Measurements from ENCODE around the gene SUCO. TPM values are rescaled to one million over a fixed set of nuclear protein-coding genes. Genes with fewer than 3 reads are reported as not detected.

The SUCO gene
- total and polyA plus RNA-seq, 2 experiments from 2014 or later: 39.1 to 113 TPM

GRCh38 chr1:172599912-172600311 is 67.0 kb downstream of the SUCO start:
- H3K4me3 ChIP-seq: no peak overlapping the region
- H3K9me2 ChIP-seq (replicated peaks; ENCODE audit: insufficient read depth): no peaks in the 10 kb centered on the region
- peaks cover 4% of the 10 kb centered on the region for H3K36me3 ChIP-seq (replicated peaks; ENCODE audit: insufficient read depth, low read depth)

GRCh38 chr1:172600615-172601014 is 67.7 kb downstream of the SUCO start:
- no peaks in the 10 kb centered on the region for H3K27me3 ChIP-seq
- peaks cover 4% of the 10 kb centered on the region for H3K36me3 ChIP-seq (replicated peaks; ENCODE audit: insufficient read depth, low read depth)
- no peaks in the 10 kb centered on the region for H3K9me3 ChIP-seq (ENCODE audit: low read depth)
- H2AFZ ChIP-seq: no peak overlapping the region
- H3K4me3 ChIP-seq: no peak overlapping the region
- H3K27ac ChIP-seq: no peak overlapping the region
- no peaks in the 10 kb centered on the region for H3K9me2 ChIP-seq (replicated peaks; ENCODE audit: insufficient read depth)
- no peak overlapping the region for H3K4me2 ChIP-seq
- H4K20me1 ChIP-seq (ENCODE audit: insufficient read depth, poor library complexity, severe bottlenecking): no peaks in the 10 kb centered on the region
- no peak for DNase-seq (ENCODE audit: low spot score)
- peaks cover 7% of the 10 kb centered on the region for H3K79me2 ChIP-seq
- TF ChIP-seq EZH2 (IDR thresholded peaks at IDR 0.05; ENCODE audit: borderline replicate concordance): no peak
- no peaks in the 10 kb centered on the region for H3K4me1 ChIP-seq (ENCODE audit: insufficient read depth)
- 95% methylated on average over 1 of the region's 1 CpG for WGBS (ENCODE audit: low lambda C conversion rate, missing lambda C conversion rate)

More at GRCh38 chr1:172599912-172600311, 67.0 kb downstream of the SUCO start:
- H3K4me1 ChIP-seq (ENCODE audit: insufficient read depth): no peaks in the 10 kb centered on the region
- no peak overlapping the region for H3K27ac ChIP-seq
- no peaks in the 10 kb centered on the region for H4K20me1 ChIP-seq (ENCODE audit: insufficient read depth, poor library complexity, severe bottlenecking)
- no peak for DNase-seq (ENCODE audit: low spot score)
- WGBS (ENCODE audit: low lambda C conversion rate, missing lambda C conversion rate): 81% methylated on average over 3 of the region's 3 CpGs
- TF ChIP-seq EZH2phosphoT487 (IDR thresholded peaks at IDR 0.05; ENCODE audit: low read depth, severe bottlenecking, unreplicated experiment) (no peak), EZH2 (IDR thresholded peaks at IDR 0.05; ENCODE audit: borderline replicate concordance) (no peak), CTCF (IDR thresholded peaks at IDR 0.05; ENCODE audit: poor library complexity) (no peak)
- H3K4me2 ChIP-seq: no peak overlapping the region
- H3K79me2 ChIP-seq: peaks cover 10% of the 10 kb centered on the region
- H3K27me3 ChIP-seq: no peaks in the 10 kb centered on the region
- H2AFZ ChIP-seq: no peak overlapping the region
- H3K9me3 ChIP-seq (ENCODE audit: low read depth): no peaks in the 10 kb centered on the region

GRCh38 chr1:172601046-172601630 is 68.2 kb downstream of the SUCO start:
- Histone ChIP-seq H3K4me1 (ENCODE audit: insufficient read depth) (no peaks in the 10 kb centered on the region), H3K27me3 (no peaks in the 10 kb centered on the region), H3K36me3 (replicated peaks; ENCODE audit: insufficient read depth, low read depth) (peaks cover 4% of the 10 kb centered on the region), H3K9me2 (replicated peaks; ENCODE audit: insufficient read depth) (no peaks in the 10 kb centered on the region), H3K4me2 (no peak overlapping the region), H4K20me1 (ENCODE audit: insufficient read depth, poor library complexity, severe bottlenecking) (no peaks in the 10 kb centered on the region), H3K79me2 (peaks cover 6% of the 10 kb centered on the region), H2AFZ (no peak overlapping the region), H3K27ac (no peak overlapping the region), H3K9me3 (ENCODE audit: low read depth) (no peaks in the 10 kb centered on the region), H3K4me3 (no peak overlapping the region)
- WGBS (ENCODE audit: low lambda C conversion rate, missing lambda C conversion rate): 90% methylated on average over 6 of the region's 6 CpGs
- no peak for DNase-seq (ENCODE audit: low spot score)
- TF ChIP-seq EZH2 (IDR thresholded peaks at IDR 0.05; ENCODE audit: borderline replicate concordance): no peak
- no peak for TF ChIP-seq EZH2phosphoT487 (IDR thresholded peaks at IDR 0.05; ENCODE audit: low read depth, severe bottlenecking, unreplicated experiment)

GRCh38 chr1:172602706-172603105 is 69.8 kb downstream of the SUCO start:
- no peaks in the 10 kb centered on the region for H3K9me2 ChIP-seq (replicated peaks; ENCODE audit: insufficient read depth)
- no peaks in the 10 kb centered on the region for H3K9me3 ChIP-seq (ENCODE audit: low read depth)
- peaks cover 5% of the 10 kb centered on the region for H3K4me1 ChIP-seq (ENCODE audit: insufficient read depth)
- H4K20me1 ChIP-seq (ENCODE audit: insufficient read depth, poor library complexity, severe bottlenecking): no peaks in the 10 kb centered on the region
- no peak overlapping the region for H3K4me2 ChIP-seq
- DNase-seq (ENCODE audit: low spot score): no peak
- H2AFZ ChIP-seq: no peak overlapping the region
- peaks cover 5% of the 10 kb centered on the region for H3K79me2 ChIP-seq
- H3K36me3 ChIP-seq (replicated peaks; ENCODE audit: insufficient read depth, low read depth): peaks cover 4% of the 10 kb centered on the region
- TF ChIP-seq CTCF (IDR thresholded peaks at IDR 0.05; ENCODE audit: poor library complexity): no peak
- TF ChIP-seq EZH2phosphoT487 (IDR thresholded peaks at IDR 0.05; ENCODE audit: low read depth, severe bottlenecking, unreplicated experiment): no peak
- no peak for TF ChIP-seq EZH2 (IDR thresholded peaks at IDR 0.05; ENCODE audit: borderline replicate concordance)
- H3K27ac ChIP-seq: no peak overlapping the region
- H3K4me3 ChIP-seq: no peak overlapping the region
- no peaks in the 10 kb centered on the region for H3K27me3 ChIP-seq
